Ureter (tissue), 1 donor: ENCODE data around the gene CHODL. TPM values are rescaled to one million over a fixed set of nuclear protein-coding genes. Genes with fewer than 3 reads are reported as not detected.

ENCODE experiments used
- DNase-seq: peaks from one replicate; pipeline ENCODE4 v3.0.0-alpha.2; 2020; ENCODE audit warnings: low spot score
- total RNA-seq: library from RNA; stranded (reverse); gene quantifications from one replicate; pipeline ENCODE4 v1.2.4, GENCODE V29; 2023
- donor health status: DM: yes; HTN: yes; CAD: no.

CHODL gene
- total RNA-seq: 1.1 TPM

GRCh38 chr21:18244671-18245463 is at the start of gene CHODL:
Gene CHODL, plus strand, starts transcription at chr21:18244833. Its CDS starts 391 bp downstream, at chr21:18245224.
- DNase-seq: no peak

- DNase-seq: no peak
Measured at GRCh38 chr21:18204931-18205330, 39.7 kb upstream of the CHODL start.

- DNase-seq: no peak
Measured at GRCh38 chr21:18218331-18218730, 26.3 kb upstream of the CHODL start.

- DNase-seq: no peak
Measured at GRCh38 chr21:18220498-18220897, 24.1 kb upstream of the CHODL start.

GRCh38 chr21:18222346-18222745 is 22.3 kb upstream of the CHODL start:
- no peak for DNase-seq

- DNase-seq: no peak
Measured at GRCh38 chr21:18228060-18228739, 16.4 kb upstream of the CHODL start.

- DNase-seq: no peak
Measured at GRCh38 chr21:18235545-18235944, 9.1 kb upstream of the CHODL start.

- no peak for DNase-seq
Measured at GRCh38 chr21:18245464-18245967, 883 bp downstream of the CHODL start.

- no peak for DNase-seq
Measured at GRCh38 chr21:18248171-18248570, 3.5 kb downstream of the CHODL start.

GRCh38 chr21:18249672-18250071 is 5.0 kb downstream of the CHODL start:
- DNase-seq: no peak

- DNase-seq: no peak
Measured at GRCh38 chr21:18251065-18251464, 6.4 kb downstream of the CHODL start.

- DNase-seq: no peak
Measured at GRCh38 chr21:18252256-18252655, 7.6 kb downstream of the CHODL start.

- DNase-seq: no peak
Measured at GRCh38 chr21:18252680-18253079, 8.0 kb downstream of the CHODL start.

GRCh38 chr21:18253221-18253620 is 8.6 kb downstream of the CHODL start:
- no peak for DNase-seq

GRCh38 chr21:18253799-18254198 is 9.2 kb downstream of the CHODL start:
- DNase-seq: no peak

GRCh38 chr21:18265944-18266343 is 21.3 kb downstream of the CHODL start:
- no peak for DNase-seq

GRCh38 chr21:18267496-18267895 is 22.9 kb downstream of the CHODL start:
- no peak for DNase-seq

- DNase-seq: no peak
Measured at GRCh38 chr21:18268906-18269305, 24.3 kb downstream of the CHODL start.

GRCh38 chr21:18269856-18270255 is 25.2 kb downstream of the CHODL start:
- DNase-seq: no peak

GRCh38 chr21:18273400-18273799 is 28.8 kb downstream of the CHODL start:
- no peak for DNase-seq

- no peak for DNase-seq
Measured at GRCh38 chr21:18274370-18274769, 29.7 kb downstream of the CHODL start.

GRCh38 chr21:18275781-18276180 is 31.1 kb downstream of the CHODL start:
- DNase-seq: no peak

GRCh38 chr21:18285379-18285778 is 40.7 kb downstream of the CHODL start:
- DNase-seq: no peak
